Measurements from ENCODE around the gene INPP5E. TPM values are rescaled to one million over a fixed set of nuclear protein-coding genes. Genes with fewer than 3 reads are reported as not detected.

Gene INPP5E
- 1 to 10 TPM; 5.7 to 9.6 (median 7.3) TPM for polyA plus RNA-seq
- long read RNA-seq, donor 1, full-length matches to known transcripts: 3 of 3 reads
- long read RNA-seq, donor 1, partial matches to known transcripts: 0 of 3 reads
- long read RNA-seq, donor 1, other reads (novel, unspliced or antisense): 0 of 3 reads
- long read RNA-seq, donor 2: 0 reads
- long read RNA-seq, donor 3, full-length matches to known transcripts: 5 of 5 reads
- long read RNA-seq, donor 3, partial matches to known transcripts: 0 of 5 reads
- long read RNA-seq, donor 3, other reads (novel, unspliced or antisense): 0 of 5 reads
- long read RNA-seq, donor 4: 0 reads
- long read RNA-seq, donor 5, full-length matches to known transcripts: 2 of 2 reads
- long read RNA-seq, donor 5, partial matches to known transcripts: 0 of 2 reads
- long read RNA-seq, donor 5, other reads (novel, unspliced or antisense): 0 of 2 reads
- long read RNA-seq, donor 6, full-length matches to known transcripts: 2 of 2 reads
- long read RNA-seq, donor 6, partial matches to known transcripts: 0 of 2 reads
- long read RNA-seq, donor 6, other reads (novel, unspliced or antisense): 0 of 2 reads
- long read RNA-seq, donor 7: 0 reads
- long read RNA-seq, donor 8, full-length matches to known transcripts: 1 of 1 reads
- long read RNA-seq, donor 8, partial matches to known transcripts: 0 of 1 reads
- long read RNA-seq, donor 8, other reads (novel, unspliced or antisense): 0 of 1 reads
- long read RNA-seq, donor 9, full-length matches to known transcripts: 1 of 1 reads
- long read RNA-seq, donor 9, partial matches to known transcripts: 0 of 1 reads
- long read RNA-seq, donor 9, other reads (novel, unspliced or antisense): 0 of 1 reads
- long read RNA-seq, donor 10, full-length matches to known transcripts: 7 of 7 reads
- long read RNA-seq, donor 10, partial matches to known transcripts: 0 of 7 reads
- long read RNA-seq, donor 10, other reads (novel, unspliced or antisense): 0 of 7 reads

GRCh38 chr9:136439481-136440408 lies at the start of gene INPP5E:
Gene INPP5E (minus strand): TSS chr9:136439845. CDS start chr9:136439419, 426 bp downstream.
- Histone ChIP-seq H3K27ac (ENCODE audit: low read depth in 1 of 3, low read length in 2 of 3) (peak within 1 kb of the TSS in 2 of 3 donors; percentile 35 to 40), H3K4me3 (ENCODE audit: low read depth in 1 of 3, low read length in 3 of 3) (peak within 1 kb of the TSS; percentile 66 to 90 (median 88)), H3K4me1 (ENCODE audit: control insufficient read depth in 3 of 3, insufficient read depth in 2 of 3, low read depth in 1 of 3, low read length in 2 of 3) (peaks cover 3 to 15% (median 11%) of the 10 kb centered on the region in 3 donors), H3K27me3 (ENCODE audit: control insufficient read depth in 3 of 3, insufficient read depth in 3 of 3, low read length in 3 of 3) (no peaks in the 10 kb centered on the region), H3K36me3 (ENCODE audit: control insufficient read depth in 3 of 3, insufficient read depth in 2 of 3, low read depth in 1 of 3, low read length in 3 of 3) (peaks cover 7 to 81% (median 12%) of the 10 kb centered on the region in 3 donors), H3K9me3 (ENCODE audit: control insufficient read depth in 2 of 2, insufficient read depth in 1 of 2, low read depth in 1 of 2, low read length in 1 of 2) (no peaks in the 10 kb centered on the region)
- WGBS, 3 donors: 7 to 12% (median 9%) methylated on average over 51 to 90 of the region's 90 CpGs
- DNase-seq (peak; percentile 58 to 90), FAIRE-seq (no peak)

GRCh38 chr9:136488247-136489214 lies 48.9 kb upstream of the INPP5E start:
- DNase-seq: peak; percentile 69 to 78
- Histone ChIP-seq H3K27me3 (ENCODE audit: control insufficient read depth in 3 of 3, insufficient read depth in 3 of 3, low read length in 3 of 3) (peaks cover 0 to 25% (median 0%) of the 10 kb centered on the region in 3 donors), H3K4me3 (ENCODE audit: low read depth in 1 of 3, low read length in 3 of 3) (no peak overlapping the region), H3K27ac (ENCODE audit: low read depth in 1 of 3, low read length in 2 of 3) (no peak overlapping the region), H3K9me3 (ENCODE audit: control insufficient read depth in 2 of 2, insufficient read depth in 1 of 2, low read depth in 1 of 2, low read length in 1 of 2) (peaks cover 0 to 3% of the 10 kb centered on the region in 2 donors), H3K36me3 (ENCODE audit: control insufficient read depth in 3 of 3, insufficient read depth in 2 of 3, low read depth in 1 of 3, low read length in 3 of 3) (peaks cover 0 to 7% (median 0%) of the 10 kb centered on the region in 3 donors), H3K4me1 (ENCODE audit: control insufficient read depth in 3 of 3, insufficient read depth in 2 of 3, low read depth in 1 of 3, low read length in 2 of 3) (peaks cover 0 to 9% (median 4%) of the 10 kb centered on the region in 3 donors)
- 20 to 30% (median 22%) methylated on average over 22 of the region's 22 CpGs for WGBS, 3 donors
- no peak for FAIRE-seq

GRCh38 chr9:136487672-136488071 lies 48.0 kb upstream of the INPP5E start:
- Histone ChIP-seq H3K27ac (ENCODE audit: low read depth in 1 of 3, low read length in 2 of 3) (no peak overlapping the region), H3K27me3 (ENCODE audit: control insufficient read depth in 3 of 3, insufficient read depth in 3 of 3, low read length in 3 of 3) (peaks cover 0 to 25% (median 0%) of the 10 kb centered on the region in 3 donors), H3K9me3 (ENCODE audit: control insufficient read depth in 2 of 2, insufficient read depth in 1 of 2, low read depth in 1 of 2, low read length in 1 of 2) (peaks cover 0 to 3% of the 10 kb centered on the region in 2 donors), H3K4me1 (ENCODE audit: control insufficient read depth in 3 of 3, insufficient read depth in 2 of 3, low read depth in 1 of 3, low read length in 2 of 3) (peaks cover 0 to 9% (median 4%) of the 10 kb centered on the region in 3 donors), H3K4me3 (ENCODE audit: low read depth in 1 of 3, low read length in 3 of 3) (no peak overlapping the region), H3K36me3 (ENCODE audit: control insufficient read depth in 3 of 3, insufficient read depth in 2 of 3, low read depth in 1 of 3, low read length in 3 of 3) (peaks cover 0 to 3% (median 0%) of the 10 kb centered on the region in 3 donors)
- FAIRE-seq (no peak), DNase-seq (no peak)
- WGBS, 3 donors: 89 to 92% (median 90%) methylated on average over 7 of the region's 7 CpGs

- no peak overlapping the region for H3K4me3 ChIP-seq (ENCODE audit: low read depth in 1 of 3, low read length in 3 of 3)
- FAIRE-seq: no peak
- H3K9me3 ChIP-seq (ENCODE audit: control insufficient read depth in 2 of 2, insufficient read depth in 1 of 2, low read depth in 1 of 2, low read length in 1 of 2): no peaks in the 10 kb centered on the region
- peaks cover 0 to 9% (median 4%) of the 10 kb centered on the region in 3 donors for H3K4me1 ChIP-seq (ENCODE audit: control insufficient read depth in 3 of 3, insufficient read depth in 2 of 3, low read depth in 1 of 3, low read length in 2 of 3)
- no peak overlapping the region for H3K27ac ChIP-seq (ENCODE audit: low read depth in 1 of 3, low read length in 2 of 3)
- 86 to 90% (median 89%) methylated on average over 18 of the region's 18 CpGs for WGBS, 3 donors
- peaks cover 0 to 3% (median 0%) of the 10 kb centered on the region in 3 donors for H3K36me3 ChIP-seq (ENCODE audit: control insufficient read depth in 3 of 3, insufficient read depth in 2 of 3, low read depth in 1 of 3, low read length in 3 of 3)
- peaks cover 0 to 25% (median 0%) of the 10 kb centered on the region in 3 donors for H3K27me3 ChIP-seq (ENCODE audit: control insufficient read depth in 3 of 3, insufficient read depth in 3 of 3, low read length in 3 of 3)
- no peak for DNase-seq
Measured at GRCh38 chr9:136486823-136487620, 47.4 kb upstream of the INPP5E start.

GRCh38 chr9:136486131-136486530 lies 46.5 kb upstream of the INPP5E start:
- Histone ChIP-seq H3K36me3 (ENCODE audit: control insufficient read depth in 3 of 3, insufficient read depth in 2 of 3, low read depth in 1 of 3, low read length in 3 of 3) (peaks cover 0 to 3% (median 0%) of the 10 kb centered on the region in 3 donors), H3K27me3 (ENCODE audit: control insufficient read depth in 3 of 3, insufficient read depth in 3 of 3, low read length in 3 of 3) (peaks cover 0 to 25% (median 0%) of the 10 kb centered on the region in 3 donors), H3K4me1 (ENCODE audit: control insufficient read depth in 3 of 3, insufficient read depth in 2 of 3, low read depth in 1 of 3, low read length in 2 of 3) (peaks cover 4 to 17% (median 6%) of the 10 kb centered on the region in 3 donors), H3K27ac (ENCODE audit: low read depth in 1 of 3, low read length in 2 of 3) (no peak overlapping the region), H3K4me3 (ENCODE audit: low read depth in 1 of 3, low read length in 3 of 3) (no peak overlapping the region), H3K9me3 (ENCODE audit: control insufficient read depth in 2 of 2, insufficient read depth in 1 of 2, low read depth in 1 of 2, low read length in 1 of 2) (no peaks in the 10 kb centered on the region)
- DNase-seq (no peak), FAIRE-seq (no peak)
- WGBS, 3 donors: 94 to 97% (median 96%) methylated on average over 7 of the region's 7 CpGs

GRCh38 chr9:136485049-136486045 lies 45.7 kb upstream of the INPP5E start:
- H3K4me3 ChIP-seq (ENCODE audit: low read depth in 1 of 3, low read length in 3 of 3): no peak overlapping the region
- DNase-seq: peak; percentile 84 to 88
- 41 to 43% (median 42%) methylated on average over 21 of the region's 21 CpGs for WGBS, 3 donors
- H3K9me3 ChIP-seq (ENCODE audit: control insufficient read depth in 2 of 2, insufficient read depth in 1 of 2, low read depth in 1 of 2, low read length in 1 of 2): no peaks in the 10 kb centered on the region
- no peak overlapping the region for H3K27ac ChIP-seq (ENCODE audit: low read depth in 1 of 3, low read length in 2 of 3)
- peaks cover 0 to 3% (median 0%) of the 10 kb centered on the region in 3 donors for H3K36me3 ChIP-seq (ENCODE audit: control insufficient read depth in 3 of 3, insufficient read depth in 2 of 3, low read depth in 1 of 3, low read length in 3 of 3)
- H3K27me3 ChIP-seq (ENCODE audit: control insufficient read depth in 3 of 3, insufficient read depth in 3 of 3, low read length in 3 of 3): peaks cover 0 to 23% (median 0%) of the 10 kb centered on the region in 3 donors
- FAIRE-seq: no peak
- peaks cover 4 to 17% (median 6%) of the 10 kb centered on the region in 3 donors for H3K4me1 ChIP-seq (ENCODE audit: control insufficient read depth in 3 of 3, insufficient read depth in 2 of 3, low read depth in 1 of 3, low read length in 2 of 3)

Measured in small intestine (tissue), 16 donors.